Neuronal stem cell (in vitro differentiated cells): ENCODE results near the gene KIF18B.
A peak's percentile ranks its signal among the peaks of the same experiment; 100 is the strongest.

Source experiments
- DNase-seq: peaks from one replicate; pipeline ENCODE4 v3.0.0-alpha.2; 2013; ENCODE audit warnings: low spot score
- H2AFZ ChIP-seq: one replicate; pipeline ENCODE4 v1.6.1; 2013; ENCODE audit warnings: mild to moderate bottlenecking, low read length, inconsistent platforms
- H2AK5ac ChIP-seq: 2 replicates; pipeline ENCODE4 v1.6.1; 2013; ENCODE audit warnings: low read depth, mild to moderate bottlenecking, inconsistent platforms, low read length, moderate library complexity, mixed read lengths
- H2BK120ac ChIP-seq: 2 replicates; pipeline ENCODE4 v1.6.1; 2013; ENCODE audit warnings: low read depth, mild to moderate bottlenecking, inconsistent platforms, low read length, moderate library complexity, mixed read lengths
- H2BK12ac ChIP-seq: one replicate; pipeline ENCODE4 v1.6.1; 2013; ENCODE audit warnings: low read length, inconsistent platforms
- H2BK15ac ChIP-seq: 2 replicates; pipeline ENCODE4 v1.6.1; 2013; ENCODE audit warnings: mild to moderate bottlenecking, low read length, inconsistent platforms, mixed read lengths
- H2BK5ac ChIP-seq: one replicate; pipeline ENCODE4 v1.6.1; 2013; ENCODE audit warnings: inconsistent platforms, mild to moderate bottlenecking, low read length, moderate library complexity
- H3K14ac ChIP-seq: one replicate; pipeline ENCODE4 v1.6.1; 2013; ENCODE audit warnings: low read length, inconsistent platforms
- H3K18ac ChIP-seq: 2 replicates; pipeline ENCODE4 v1.6.1; 2013; ENCODE audit warnings: low read length, inconsistent platforms
- H3K23ac ChIP-seq: 2 replicates; pipeline ENCODE4 v1.6.1; 2013; ENCODE audit warnings: low read depth, mild to moderate bottlenecking, mixed read lengths, low read length, inconsistent platforms; ENCODE audit not compliant: poor library complexity
- H3K27ac ChIP-seq: replicated peaks from 3 replicates; pipeline ENCODE4 v1.5.1; 2013; ENCODE audit warnings: low read length, inconsistent platforms
- H3K27me3 ChIP-seq, 3 experiments: 2 replicates each; pipeline ENCODE4 v1.6.1; 2013; ENCODE audit warnings: low read length in 3 of 3, mild to moderate bottlenecking in 2 of 3, inconsistent platforms in 1 of 3, low read depth in 1 of 3, mixed read lengths in 1 of 3, moderate library complexity in 1 of 3; ENCODE audit not compliant: control insufficient read depth in 3 of 3, insufficient read depth in 3 of 3
- H3K36me3 ChIP-seq, 2 donors: replicated peaks in 1 of 2; 2 replicates each; pipeline ENCODE4 v1.6.1; 2013; ENCODE audit warnings: low read length in 2 of 2; ENCODE audit not compliant: control insufficient read depth in 2 of 2, insufficient read depth in 2 of 2
- H3K4ac ChIP-seq: 2 replicates; pipeline ENCODE4 v1.6.1; 2013; ENCODE audit warnings: inconsistent platforms, mild to moderate bottlenecking, low read length, moderate library complexity
- H3K4me1 ChIP-seq, 2 donors: 1 replicate in 1 of 2; 2 replicates in 1 of 2; pipeline ENCODE4 v1.6.1; 2013; ENCODE audit warnings: low read length in 2 of 2, low read depth in 1 of 2; ENCODE audit not compliant: control insufficient read depth in 2 of 2, insufficient read depth in 1 of 2
- H3K4me2 ChIP-seq: one replicate; pipeline ENCODE4 v1.6.1; 2013; ENCODE audit warnings: mild to moderate bottlenecking, low read length, inconsistent platforms; ENCODE audit not compliant: insufficient read depth, poor library complexity, severe bottlenecking
- H3K4me3 ChIP-seq, 2 donors: 2 replicates each; pipeline ENCODE4 v1.5.1; 2013; ENCODE audit warnings: low read length in 2 of 2, mild to moderate bottlenecking in 2 of 2, inconsistent platforms in 1 of 2, moderate library complexity in 1 of 2
- H3K79me1 ChIP-seq: one replicate; pipeline ENCODE4 v1.6.1; 2013; ENCODE audit warnings: low read depth, mild to moderate bottlenecking, inconsistent platforms, low read length, moderate library complexity
- H3K9ac ChIP-seq: one replicate; pipeline ENCODE4 v1.6.1; 2013; ENCODE audit warnings: mild to moderate bottlenecking, low read depth, low read length, inconsistent platforms; ENCODE audit not compliant: poor library complexity
- H3K9me3 ChIP-seq, 2 donors: replicated peaks in 1 of 2; 2 replicates each; pipeline versions ENCODE3 to v1.6.1; 2013; ENCODE audit warnings: low read length in 2 of 2, mild to moderate bottlenecking in 2 of 2, inconsistent platforms in 1 of 2, low read depth in 1 of 2, mixed read lengths in 1 of 2, moderate library complexity in 1 of 2; ENCODE audit not compliant: control insufficient read depth in 2 of 2, insufficient read depth in 1 of 2
- H4K8ac ChIP-seq: one replicate; pipeline ENCODE4 v1.6.1; 2013; ENCODE audit warnings: low read depth, mild to moderate bottlenecking, inconsistent platforms, low read length, moderate library complexity
- H4K91ac ChIP-seq: one replicate; pipeline ENCODE4 v1.6.1; 2013; ENCODE audit warnings: low read length, low read depth, mild to moderate bottlenecking, inconsistent platforms; ENCODE audit not compliant: poor library complexity
- WGBS, 2 donors: extraction: QIAGEN DNeasy Blood & Tissue Kit; methylation state at CpG; one replicate each; pipeline ENCODE4 v1.1.7; 2013; ENCODE audit warnings: missing lambda C conversion rate in 2 of 2, mixed read lengths in 1 of 2; ENCODE audit not compliant: insufficient read length in 2 of 2, insufficient replicate concordance in 1 of 2; ENCODE audit errors: extremely low coverage in 2 of 2; 5-methylcytosine and 5-hydroxymethylcytosine counted together

The KIF18B gene

GRCh38 chr17:44992242-44992939, 44.8 kb upstream of the KIF18B start:
- no peak for DNase-seq
- Histone ChIP-seq H3K4me1 (peaks cover 3 to 9% of the 10 kb centered on the region in 2 donors), H3K27ac (no peak overlapping the region), H4K91ac (no peak overlapping the region), H2BK120ac (no peak overlapping the region), H3K4me3 (no peak overlapping the region), H3K4ac (no peak overlapping the region), H3K14ac (no peak overlapping the region), H3K79me1 (no peaks in the 10 kb centered on the region), H3K23ac (no peak overlapping the region), H4K8ac (no peak overlapping the region), H2BK15ac (no peak overlapping the region), H2AFZ (no peak overlapping the region), H2BK12ac (no peak overlapping the region), H3K4me2 (no peak overlapping the region), H3K27me3 (peaks cover 0 to 57% (median 6%) of the 10 kb centered on the region in 3 experiments), H3K9ac (no peak overlapping the region), H2AK5ac (no peak overlapping the region), H3K18ac (no peak overlapping the region), H3K9me3 (no peaks in the 10 kb centered on the region), H3K36me3 (no peaks in the 10 kb centered on the region), H2BK5ac (no peak overlapping the region)
- WGBS, 2 donors: no CpG with 5 or more reads among the region's 5 CpGs

GRCh38 chr17:44990994-44991393, 43.4 kb upstream of the KIF18B start:
- Histone ChIP-seq H3K4me1 (peaks cover 6 to 12% of the 10 kb centered on the region in 2 donors), H2BK120ac (no peak overlapping the region), H3K27ac (no peak overlapping the region), H4K91ac (no peak overlapping the region), H3K79me1 (no peaks in the 10 kb centered on the region), H2AK5ac (no peak overlapping the region), H3K23ac (no peak overlapping the region), H2AFZ (no peak overlapping the region), H3K9me3 (no peaks in the 10 kb centered on the region), H3K4ac (no peak overlapping the region), H3K27me3 (peaks cover 0 to 46% (median 6%) of the 10 kb centered on the region in 3 experiments), H2BK5ac (no peak overlapping the region), H2BK12ac (no peak overlapping the region), H4K8ac (no peak overlapping the region), H3K9ac (no peak overlapping the region), H3K36me3 (no peaks in the 10 kb centered on the region), H3K14ac (no peak overlapping the region), H3K4me2 (no peak overlapping the region), H3K18ac (no peak overlapping the region), H3K4me3 (no peak overlapping the region), H2BK15ac (peak overlapping the region; percentile 52)
- no CpG with 5 or more reads among the region's 10 CpGs for WGBS, 2 donors
- no peak for DNase-seq

GRCh38 chr17:44989552-44990138, 42.1 kb upstream of the KIF18B start:
- no peak overlapping the region for H2BK5ac ChIP-seq
- H2AFZ ChIP-seq: no peak overlapping the region
- H3K4ac ChIP-seq: no peak overlapping the region
- H3K18ac ChIP-seq: peak overlapping the region; percentile 44
- no CpG with 5 or more reads among the region's 17 CpGs for WGBS, 2 donors
- H3K4me2 ChIP-seq: no peak overlapping the region
- no peak for DNase-seq
- H4K8ac ChIP-seq: no peak overlapping the region
- H3K27ac ChIP-seq: no peak overlapping the region
- H4K91ac ChIP-seq: peak overlapping the region; percentile 57
- peaks cover 0 to 40% (median 6%) of the 10 kb centered on the region in 3 experiments for H3K27me3 ChIP-seq
- H3K23ac ChIP-seq: peak overlapping the region; percentile 68
- no peaks in the 10 kb centered on the region for H3K9me3 ChIP-seq
- H2BK120ac ChIP-seq: no peak overlapping the region
- peak overlapping the region; percentile 89 for H2AK5ac ChIP-seq
- no peaks in the 10 kb centered on the region for H3K36me3 ChIP-seq
- H3K4me1 ChIP-seq: peaks cover 6 to 12% of the 10 kb centered on the region in 2 donors
- no peak overlapping the region for H3K14ac ChIP-seq
- no peak overlapping the region for H2BK12ac ChIP-seq
- peak overlapping the region; percentile 15 for H2BK15ac ChIP-seq
- peak overlapping the region; percentile 12 for H3K9ac ChIP-seq
- no peak overlapping the region for H3K4me3 ChIP-seq
- no peaks in the 10 kb centered on the region for H3K79me1 ChIP-seq
